HepG2 (cell line): ENCODE measurements around the gene ARMC2. TPM values are rescaled to one million over a fixed set of nuclear protein-coding genes. Genes with fewer than 3 reads are reported as not detected.

ENCODE experiments used
- ATAC-seq: fragments of 200-7000 bp; cut with Tn5 transposase; 3 replicates; pipeline ENCODE4 v1.9.1; 2020; ENCODE audit warnings: mild to moderate bottlenecking, moderate library complexity
- BruUV-seq: library from RNA; stranded (reverse); fragments of 400-500 nt; replicated peaks from 2 replicates; lab custom pipeline; 2021; lab: Mats Ljungman, UMichigan
- CTCF ChIA-PET: fragments of 300-600 bp; formaldehyde crosslinking; extraction: SDS; loops from one replicate; lab custom pipeline; 2021; ENCODE audit warnings: low total read pairs, inconsistent platforms, low intra/inter-chr PET ratio; lab: Yijun Ruan, JAX
- POLR2A ChIA-PET: fragments of 350-600 bp; sonication (Branson Sonifier 250); formaldehyde crosslinking; loops from one replicate; lab custom pipeline; 2020; ENCODE audit warnings: antibody characterized with exemption, inconsistent platforms; lab: Yijun Ruan, JAX
- DNase-seq: peaks from one replicate; pipeline ENCODE4 v3.0.0-alpha.2; 2015; ENCODE audit warnings: low spot score
- FAIRE-seq: peaks from 3 replicates; lab custom pipeline; 2011; peaks lifted over from hg19 to GRCh38; lab: Jason Lieb, UNC
- H2AFZ ChIP-seq: one replicate; pipeline ENCODE4 v1.6.1; 2011; ENCODE audit warnings: low read length, inconsistent platforms
- H3K27ac ChIP-seq: fragments of 300-600 bp; 3 replicates; pipeline ENCODE4 v1.8.0; 2011; ENCODE audit warnings: mixed run types, mild to moderate bottlenecking, mixed read lengths, low read length, inconsistent platforms; ENCODE audit not compliant: insufficient read depth; ENCODE audit errors: extremely low read length
- H3K27me3 ChIP-seq, 2 experiments: fragments of 200-600 bp in 1 of 2; 2 replicates in 1 of 2; 3 replicates in 1 of 2; pipeline versions ENCODE4 v1.6.0 to v1.8.0; 2011; ENCODE audit warnings: low read length in 2 of 2, mild to moderate bottlenecking in 2 of 2, moderate library complexity in 2 of 2, inconsistent platforms in 1 of 2; ENCODE audit not compliant: insufficient read depth in 2 of 2, control insufficient read depth in 1 of 2
- H3K36me3 ChIP-seq, 2 experiments: fragments of 200-600 bp in 1 of 2; replicated peaks in 1 of 2; 2 replicates in 1 of 2; 3 replicates in 1 of 2; pipeline versions ENCODE4 v1.5.1 to v1.8.0; 2011; ENCODE audit warnings: low read length in 2 of 2, inconsistent platforms in 1 of 2; ENCODE audit not compliant: insufficient read depth in 2 of 2, control insufficient read depth in 1 of 2
- H3K4me1 ChIP-seq: 2 replicates; pipeline ENCODE4 v1.5.1; 2012; ENCODE audit warnings: low read length, inconsistent platforms; ENCODE audit not compliant: insufficient read depth
- H3K4me2 ChIP-seq: 2 replicates; pipeline ENCODE4 v1.6.0; 2011; ENCODE audit warnings: low read depth, low read length, inconsistent platforms
- H3K4me3 ChIP-seq, 3 experiments: fragments of 200-600 bp in 1 of 3; sonication (generic), shearing (Covaris generic) in 1 of 3; replicated peaks in 1 of 3; 2 replicates each; pipeline ENCODE4 v1.5.1; 2011 to 2016; ENCODE audit warnings: low read length in 3 of 3, inconsistent platforms in 2 of 3, low read depth in 2 of 3, mild to moderate bottlenecking in 2 of 3, control low read depth in 1 of 3, mixed read lengths in 1 of 3; ENCODE audit not compliant: insufficient read depth in 1 of 3
- H3K79me2 ChIP-seq: one replicate; pipeline ENCODE4 v1.6.1; 2011; ENCODE audit warnings: low read length, inconsistent platforms; ENCODE audit not compliant: insufficient read depth
- H3K9ac ChIP-seq: 2 replicates; pipeline ENCODE4 v1.6.0; 2011; ENCODE audit warnings: mild to moderate bottlenecking, low read depth, low read length, inconsistent platforms; ENCODE audit not compliant: insufficient read depth
- H3K9me3 ChIP-seq: 2 replicates; pipeline ENCODE4 v1.5.1; 2012; ENCODE audit warnings: mild to moderate bottlenecking, low read length
- H4K20me1 ChIP-seq: 2 replicates; pipeline ENCODE4 v1.6.0; 2011; ENCODE audit warnings: inconsistent platforms, mild to moderate bottlenecking, low read length, moderate library complexity; ENCODE audit not compliant: insufficient read depth
- CBX2 ChIP-seq, 2 experiments: fragments of 200-600 bp in 1 of 2; sonication (generic); formaldehyde crosslinking in 1 of 2; IDR thresholded peaks; 2 replicates each; pipeline versions ENCODE4 v1.7.0 to v1.8.1; 2018 to 2022; ENCODE audit warnings: low read depth in 2 of 2, low read length in 1 of 2, mild to moderate bottlenecking in 1 of 2, missing genetic modification reagents in 1 of 2
- HNRNPLL ChIP-seq: fragments of 200-400 bp; formaldehyde crosslinking; IDR thresholded peaks from 2 replicates; pipeline ENCODE4 v1.6.1; 2017; ENCODE audit warnings: mild to moderate bottlenecking, low read depth, low read length; ENCODE audit not compliant: poor library complexity, severe bottlenecking
- HOXA9 ChIP-seq: sonication (generic); formaldehyde crosslinking; IDR thresholded peaks from 2 replicates; pipeline ENCODE4 v1.8.1; 2022; ENCODE audit warnings: missing genetic modification reagents, mild to moderate bottlenecking, moderate library complexity, borderline replicate concordance
- IRX3 ChIP-seq: sonication (generic); formaldehyde crosslinking; IDR thresholded peaks from 2 replicates; pipeline ENCODE4 v1.8.1; 2023; ENCODE audit warnings: mild to moderate bottlenecking, low read depth, missing genetic modification reagents, borderline replicate concordance
- KLF13 ChIP-seq: sonication (generic); formaldehyde crosslinking; IDR thresholded peaks from 2 replicates; pipeline ENCODE4 v1.4.0; 2020; ENCODE audit warnings: mild to moderate bottlenecking, missing genetic modification reagents
- MTF2 ChIP-seq: sonication (generic); formaldehyde crosslinking; IDR thresholded peaks from 2 replicates; pipeline ENCODE4 v1.5.0; 2020; ENCODE audit warnings: missing genetic modification reagents, borderline replicate concordance
- PCBP2 ChIP-seq: fragments of 200-400 bp; formaldehyde crosslinking; optimal IDR thresholded peaks from 2 replicates; pipeline ENCODE3; 2018; ENCODE audit warnings: low read length, low read depth; ENCODE audit not compliant: poor library complexity, severe bottlenecking
- RBFOX2 ChIP-seq: fragments of 200-400 bp; formaldehyde crosslinking; IDR thresholded peaks from 2 replicates; pipeline ENCODE4 v1.6.1; 2017; ENCODE audit warnings: low read depth, mild to moderate bottlenecking, low read length
- THAP7 ChIP-seq: sonication (generic); formaldehyde crosslinking; IDR thresholded peaks from 2 replicates; pipeline ENCODE4 v1.8.1; 2023; ENCODE audit warnings: mild to moderate bottlenecking, missing genetic modification reagents
- ZNF12 ChIP-seq: sonication (generic); formaldehyde crosslinking; IDR thresholded peaks from 2 replicates; pipeline ENCODE4 v1.5.0; 2020; ENCODE audit warnings: missing genetic modification reagents
- ZNF44 ChIP-seq: sonication (generic); formaldehyde crosslinking; IDR thresholded peaks from 2 replicates; pipeline ENCODE4 v1.5.1; 2020; ENCODE audit warnings: mild to moderate bottlenecking, missing genetic modification reagents
- ZNF615 ChIP-seq: sonication (generic); formaldehyde crosslinking; IDR thresholded peaks from 2 replicates; pipeline ENCODE4 v1.5.0; 2020; ENCODE audit warnings: mild to moderate bottlenecking, missing genetic modification reagents, borderline replicate concordance
- ZNF616 ChIP-seq: sonication (generic); formaldehyde crosslinking; IDR thresholded peaks from 2 replicates; pipeline ENCODE4 v1.5.0; 2020; ENCODE audit warnings: low read depth, mild to moderate bottlenecking, missing genetic modification reagents
- ZNF652 ChIP-seq: IDR thresholded peaks from 2 replicates; pipeline ENCODE4 v1.6.1; 2016; ENCODE audit warnings: low read depth, borderline replicate concordance
- WGBS: methylation state at CpG from one replicate; pipeline ENCODE4 v1.1.6; 2017; ENCODE audit warnings: low lambda C conversion rate; 5-methylcytosine and 5-hydroxymethylcytosine counted together
- in situ Hi-C: cut with HindIII; loops from 2 replicates; pipeline ENCODE4 v1.10.0; 2017; ENCODE audit warnings: low pct_unique_long_range_greater_than_20kb; ENCODE audit not compliant: extremely low pct_ligation_motif_present
- intact Hi-C: fragments of 100-400 bp; cut with micrococcal nuclease; formaldehyde crosslinking; loops from one replicate; pipeline ENCODE4 v1.10.0; 2022; ENCODE audit not compliant: unreplicated experiment
- polyA plus RNA-seq, 8 experiments: library from polyadenylated mRNA; depleted of rRNA in 3 of 8; stranded (reverse) in 7 of 8; unstranded in 1 of 8; fragments of >200 nt; fragmentation: Illumina TruSeq in 4 of 8; extraction: Trizol in 4 of 8; gene quantifications; 2 replicates each; pipeline versions ENCODE4 v1.2.1 to v1.2.3, GENCODE V29; 2011 to 2016; ENCODE audit warnings: low read depth in 4 of 8, missing spikeins in 1 of 8, mixed read lengths in 1 of 8; ENCODE audit not compliant: insufficient read depth in 1 of 8
- total RNA-seq, 5 experiments: library from RNA; depleted of rRNA; stranded (reverse); fragments of >200 nt; fragmentation: Illumina TruSeq; extraction: Trizol; gene quantifications; 2 replicates each; pipeline ENCODE4 v1.2.3, GENCODE V29; 2016; ENCODE audit warnings: low read depth in 1 of 5
- TF ChIP-seq, protein P1 (sequence below), 2 experiments: fragments of 450-650 bp in 1 of 2; sonication (generic) in 1 of 2; formaldehyde crosslinking; IDR thresholded peaks; 2 replicates each; pipeline versions ENCODE4 v1.5.0 to v1.8.0; 2020 to 2022; ENCODE audit warnings: mild to moderate bottlenecking in 1 of 2, missing genetic modification reagents in 1 of 2
- TF ChIP-seq, protein P2 (sequence below): conservative IDR thresholded peaks from 2 replicates; pipeline ENCODE4 v1.6.1; 2018; ENCODE audit warnings: missing genetic modification reagents
- TF ChIP-seq, protein P3 (sequence below): sonication (generic); formaldehyde crosslinking; IDR thresholded peaks from 2 replicates; pipeline ENCODE4 v1.8.1; 2022; ENCODE audit warnings: low read depth, mild to moderate bottlenecking, missing genetic modification reagents

Gene ARMC2
- total and polyA plus RNA-seq, 2 of the 13 experiments (the other 11 are each of a cell fraction or from before 2014, with no cell fraction given) = 1.4 to 3.2 TPM

DNA sequence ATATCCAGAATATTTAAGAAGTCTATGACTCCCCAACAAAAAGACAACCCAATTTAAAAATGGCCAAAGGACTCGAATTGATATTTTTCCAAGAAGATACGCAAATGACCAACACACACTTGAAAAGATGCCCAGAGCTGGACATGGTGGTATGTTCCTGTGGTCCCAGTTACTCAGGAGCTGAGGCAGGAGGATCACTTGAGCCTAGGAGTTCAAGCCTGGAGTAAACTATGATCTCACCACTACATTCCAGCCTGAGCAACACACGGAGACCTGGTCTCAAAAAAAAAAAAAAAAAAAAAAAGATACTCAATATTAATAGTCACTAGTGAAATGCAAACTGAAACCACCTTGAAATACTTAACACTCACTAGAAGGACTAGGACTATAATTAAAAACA is 12.2 kb upstream of the ARMC2 start:
- in situ Hi-C loops = loop anchor here (5.0 kb wide), 1 partner anchor 294 kb away; no protein-coding TSS in a partner anchor
- no peak for ATAC-seq

More for the DNA sequence above, 12.2 kb upstream of the ARMC2 start:
- Histone ChIP-seq H4K20me1 (no peaks in the 10 kb centered on the region), H3K9ac (no peak overlapping the region), H3K4me3 (no peak overlapping the region), H3K4me2 (no peak overlapping the region), H3K27me3 (peaks cover 2 to 22% of the 10 kb centered on the region in 2 experiments), H3K79me2 (no peaks in the 10 kb centered on the region), H3K4me1 (peaks cover 9% of the 10 kb centered on the region; the same call in 1 of the 2 replicates), H2AFZ (no peak overlapping the region), H3K36me3 (no peaks in the 10 kb centered on the region), H3K27ac (no peak overlapping the region), H3K9me3 (no peaks in the 10 kb centered on the region)
- TF ChIP-seq KLF13 (CRISPR knock-in tag) (no peak), MTF2 (CRISPR knock-in tag) (no peak), ZNF652 (CRISPR knock-in tag) (no peak), PCBP2 (no peak), ZNF44 (CRISPR knock-in tag) (no peak), ZNF615 (CRISPR knock-in tag) (no peak), RBFOX2 (no peak), CBX2 (IDR thresholded peaks at IDR 0.05; ENCODE audit: low read depth, low read length) (no peak), CBX2 (CRISPR knock-in tag; IDR thresholded peaks at IDR 0.05; ENCODE audit: low read depth) (no peak), ZNF616 (CRISPR knock-in tag) (no peak), IRX3 (no peak), ZNF12 (CRISPR knock-in tag) (no peak), HOXA9 (no peak), THAP7 (no peak), HNRNPLL (no peak)
- TF ChIP-seq, protein P1, sequence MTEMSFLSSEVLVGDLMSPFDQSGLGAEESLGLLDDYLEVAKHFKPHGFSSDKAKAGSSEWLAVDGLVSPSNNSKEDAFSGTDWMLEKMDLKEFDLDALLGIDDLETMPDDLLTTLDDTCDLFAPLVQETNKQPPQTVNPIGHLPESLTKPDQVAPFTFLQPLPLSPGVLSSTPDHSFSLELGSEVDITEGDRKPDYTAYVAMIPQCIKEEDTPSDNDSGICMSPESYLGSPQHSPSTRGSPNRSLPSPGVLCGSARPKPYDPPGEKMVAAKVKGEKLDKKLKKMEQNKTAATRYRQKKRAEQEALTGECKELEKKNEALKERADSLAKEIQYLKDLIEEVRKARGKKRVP (CRISPR knock-in tag; IDR thresholded peaks at IDR 0.05) = no peak
- TF ChIP-seq, protein P2, sequence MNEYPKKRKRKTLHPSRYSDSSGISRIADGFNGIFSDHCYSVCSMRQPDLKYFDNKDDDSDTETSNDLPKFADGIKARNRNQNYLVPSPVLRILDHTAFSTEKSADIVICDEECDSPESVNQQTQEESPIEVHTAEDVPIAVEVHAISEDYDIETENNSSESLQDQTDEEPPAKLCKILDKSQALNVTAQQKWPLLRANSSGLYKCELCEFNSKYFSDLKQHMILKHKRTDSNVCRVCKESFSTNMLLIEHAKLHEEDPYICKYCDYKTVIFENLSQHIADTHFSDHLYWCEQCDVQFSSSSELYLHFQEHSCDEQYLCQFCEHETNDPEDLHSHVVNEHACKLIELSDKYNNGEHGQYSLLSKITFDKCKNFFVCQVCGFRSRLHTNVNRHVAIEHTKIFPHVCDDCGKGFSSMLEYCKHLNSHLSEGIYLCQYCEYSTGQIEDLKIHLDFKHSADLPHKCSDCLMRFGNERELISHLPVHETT (CRISPR knock-in tag) = no peak
- TF ChIP-seq, protein P3, sequence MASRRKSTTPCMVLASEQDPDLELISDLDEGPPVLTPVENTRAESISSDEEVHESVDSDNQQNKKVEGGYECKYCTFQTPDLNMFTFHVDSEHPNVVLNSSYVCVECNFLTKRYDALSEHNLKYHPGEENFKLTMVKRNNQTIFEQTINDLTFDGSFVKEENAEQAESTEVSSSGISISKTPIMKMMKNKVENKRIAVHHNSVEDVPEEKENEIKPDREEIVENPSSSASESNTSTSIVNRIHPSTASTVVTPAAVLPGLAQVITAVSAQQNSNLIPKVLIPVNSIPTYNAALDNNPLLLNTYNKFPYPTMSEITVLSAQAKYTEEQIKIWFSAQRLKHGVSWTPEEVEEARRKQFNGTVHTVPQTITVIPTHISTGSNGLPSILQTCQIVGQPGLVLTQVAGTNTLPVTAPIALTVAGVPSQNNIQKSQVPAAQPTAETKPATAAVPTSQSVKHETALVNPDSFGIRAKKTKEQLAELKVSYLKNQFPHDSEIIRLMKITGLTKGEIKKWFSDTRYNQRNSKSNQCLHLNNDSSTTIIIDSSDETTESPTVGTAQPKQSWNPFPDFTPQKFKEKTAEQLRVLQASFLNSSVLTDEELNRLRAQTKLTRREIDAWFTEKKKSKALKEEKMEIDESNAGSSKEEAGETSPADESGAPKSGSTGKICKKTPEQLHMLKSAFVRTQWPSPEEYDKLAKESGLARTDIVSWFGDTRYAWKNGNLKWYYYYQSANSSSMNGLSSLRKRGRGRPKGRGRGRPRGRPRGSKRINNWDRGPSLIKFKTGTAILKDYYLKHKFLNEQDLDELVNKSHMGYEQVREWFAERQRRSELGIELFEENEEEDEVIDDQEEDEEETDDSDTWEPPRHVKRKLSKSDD (CRISPR knock-in tag) = no peak
- ChIA-PET POLR2A (no interaction called here), CTCF (interaction anchor here (1.6 to 3.3 kb wide), 2 partner anchors 237 to 293 kb away, joined by 5 to 60 read pairs; no protein-coding TSS in a partner anchor)
- WGBS = 2% methylated on average over 3 of the region's 3 CpGs
- intact Hi-C loops = loop anchor here (5.0 kb wide), 2 partner anchors 54 to 279 kb away; no protein-coding TSS in a partner anchor
- BruUV-seq = no TSS peak
- FAIRE-seq (no peak), DNase-seq (no peak)
